ENCODE measurements around the gene POLK. TPM values are rescaled to one million over a fixed set of nuclear protein-coding genes. Genes with fewer than 3 reads are reported as not detected.

The POLK gene
- total and polyA plus RNA-seq, 2 donors (not counting 3 experiments of a cell fraction or from before 2014, with no cell fraction given), result 5.1 to 27.3 TPM

- no peak overlapping the region for H3K9ac ChIP-seq (replicated peaks; ENCODE audit: extremely low read depth, insufficient read depth, low read length)
- CTCF ChIA-PET, result interaction anchor here (0.9 to 3.8 kb wide), 5 partner anchors 8 to 231 kb away, joined by 4 to 22 read pairs (median 10); partner anchors contain the start of gene HMGCR
- intact Hi-C loops (cut with micrococcal nuclease) (no loop called here), dilution Hi-C loops (cut with MboI; ENCODE audit: extremely low pct_ligation_motif_present, low sequenced_read_pairs) (no loop called here)
- H3K9me1 ChIP-seq (replicated peaks; ENCODE audit: control insufficient read depth, extremely low read depth, insufficient read depth, low read length), result no peaks in the 10 kb centered on the region
- TF ChIP-seq POLR2A (IDR thresholded peaks at IDR 0.05; ENCODE audit: low read depth, low read length) (no peak), POLR2AphosphoS5 (IDR thresholded peaks at IDR 0.05; ENCODE audit: insufficient read depth, low read depth, low read length) (no peak), GATA2 (IDR thresholded peaks at IDR 0.05; ENCODE audit: insufficient read depth, insufficient read length, low read depth, low read length) (no peak)
- TF ChIP-seq, protein P1, sequence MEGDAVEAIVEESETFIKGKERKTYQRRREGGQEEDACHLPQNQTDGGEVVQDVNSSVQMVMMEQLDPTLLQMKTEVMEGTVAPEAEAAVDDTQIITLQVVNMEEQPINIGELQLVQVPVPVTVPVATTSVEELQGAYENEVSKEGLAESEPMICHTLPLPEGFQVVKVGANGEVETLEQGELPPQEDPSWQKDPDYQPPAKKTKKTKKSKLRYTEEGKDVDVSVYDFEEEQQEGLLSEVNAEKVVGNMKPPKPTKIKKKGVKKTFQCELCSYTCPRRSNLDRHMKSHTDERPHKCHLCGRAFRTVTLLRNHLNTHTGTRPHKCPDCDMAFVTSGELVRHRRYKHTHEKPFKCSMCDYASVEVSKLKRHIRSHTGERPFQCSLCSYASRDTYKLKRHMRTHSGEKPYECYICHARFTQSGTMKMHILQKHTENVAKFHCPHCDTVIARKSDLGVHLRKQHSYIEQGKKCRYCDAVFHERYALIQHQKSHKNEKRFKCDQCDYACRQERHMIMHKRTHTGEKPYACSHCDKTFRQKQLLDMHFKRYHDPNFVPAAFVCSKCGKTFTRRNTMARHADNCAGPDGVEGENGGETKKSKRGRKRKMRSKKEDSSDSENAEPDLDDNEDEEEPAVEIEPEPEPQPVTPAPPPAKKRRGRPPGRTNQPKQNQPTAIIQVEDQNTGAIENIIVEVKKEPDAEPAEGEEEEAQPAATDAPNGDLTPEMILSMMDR (IDR thresholded peaks at IDR 0.05; ENCODE audit: extremely low read depth in 1 of 2, insufficient read depth in 1 of 2, low read depth in 1 of 2, low read length in 2 of 2), result no peak
- H3K4me2 ChIP-seq (ENCODE audit: insufficient read depth, low read length), result peak overlapping the region; percentile 86
- peaks cover 32% of the 10 kb centered on the region for H3K4me1 ChIP-seq (ENCODE audit: control insufficient read depth, extremely low read depth, insufficient read depth, low read length)
- H3K4me3 ChIP-seq (replicated peaks in 1 of 3; ENCODE audit: insufficient read depth in 1 of 3, low read depth in 1 of 3, low read length in 3 of 3), result no peak overlapping the region
- no peaks in the 10 kb centered on the region for H3K27me3 ChIP-seq (ENCODE audit: control insufficient read depth in 2 of 2, insufficient read depth in 2 of 2, low read length in 2 of 2)
- no TSS peak for BruUV-seq (replicated peaks)
- peak overlapping the region; percentile 90 for H3K27ac ChIP-seq (ENCODE audit: insufficient read depth, low read depth, low read length)
- POLR2A ChIA-PET, result interaction anchor here (1.0 kb wide), 1 partner anchor 56 kb away, joined by 3 read pairs; the partner anchor contains the start of genes CERT1 and POLK
- FAIRE-seq (no peak), DNase-seq (ENCODE audit: low read depth, low spot score) (no peak)
- H3K36me3 ChIP-seq (ENCODE audit: control insufficient read depth in 2 of 2, extremely low read depth in 1 of 2, insufficient read depth in 2 of 2, low read length in 2 of 2), result no peaks in the 10 kb centered on the region
- no peaks in the 10 kb centered on the region for H3K9me3 ChIP-seq (replicated peaks; ENCODE audit: control insufficient read depth, insufficient read depth, low read length)
- H2AFZ ChIP-seq (ENCODE audit: low read depth, low read length), result no peak overlapping the region
- no peaks in the 10 kb centered on the region for H4K20me1 ChIP-seq (replicated peaks; ENCODE audit: control insufficient read depth, extremely low read depth, insufficient read depth, low read length)
- peaks cover 32% of the 10 kb centered on the region for H3K79me2 ChIP-seq (ENCODE audit: control insufficient read depth, insufficient read depth, low read length)
These were observed 56.5 kb downstream of the POLK start for GRCh38 chr5:75568202-75568601.

DNA sequence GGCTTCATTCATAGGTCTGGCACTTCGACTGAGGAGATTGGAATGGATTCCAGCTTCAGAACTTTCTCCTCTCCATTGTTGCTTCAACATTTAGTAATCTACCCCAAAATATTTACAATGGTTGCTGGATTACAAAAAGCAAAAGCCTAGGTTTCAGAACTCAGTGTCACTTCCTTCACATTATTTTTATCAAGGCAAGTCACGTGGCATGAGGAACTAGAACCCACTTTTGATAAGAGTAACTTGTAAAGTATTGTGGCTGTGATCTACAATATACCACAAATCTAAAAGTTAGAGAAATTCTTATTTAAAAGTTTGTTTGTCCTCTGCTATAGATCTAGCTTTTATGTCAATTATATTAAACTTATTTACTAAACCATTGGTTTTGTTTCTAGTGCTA lies 59.9 kb downstream of the POLK start:
- no peak overlapping the region for H3K9ac ChIP-seq (replicated peaks; ENCODE audit: extremely low read depth, insufficient read depth, low read length)
- no peaks in the 10 kb centered on the region for H3K9me3 ChIP-seq (replicated peaks; ENCODE audit: control insufficient read depth, insufficient read depth, low read length)
- no peaks in the 10 kb centered on the region for H4K20me1 ChIP-seq (replicated peaks; ENCODE audit: control insufficient read depth, extremely low read depth, insufficient read depth, low read length)
- intact Hi-C loops (cut with micrococcal nuclease) (no loop called here), dilution Hi-C loops (cut with MboI; ENCODE audit: extremely low pct_ligation_motif_present, low sequenced_read_pairs) (no loop called here)
- no peak overlapping the region for H3K27ac ChIP-seq (ENCODE audit: insufficient read depth, low read depth, low read length)
- TF ChIP-seq MYC (IDR thresholded peaks at IDR 0.05; ENCODE audit: low read depth, low read length), result no peak
- TF ChIP-seq POLR2A (IDR thresholded peaks at IDR 0.05; ENCODE audit: low read depth, low read length), result no peak
- no peak for TF ChIP-seq EZH2 (IDR thresholded peaks at IDR 0.05; ENCODE audit: borderline replicate concordance, low read depth, low read length, severe bottlenecking)
- TF ChIP-seq, protein P1 (IDR thresholded peaks at IDR 0.05; ENCODE audit: extremely low read depth in 1 of 2, insufficient read depth in 1 of 2, low read depth in 1 of 2, low read length in 2 of 2), result no peak
- TF ChIP-seq MAX (IDR thresholded peaks at IDR 0.05; ENCODE audit: insufficient read depth, insufficient read length), result no peak
- no peak for TF ChIP-seq JUN (IDR thresholded peaks at IDR 0.05; ENCODE audit: borderline replicate concordance, insufficient read depth, insufficient read length, low read depth)
- TF ChIP-seq FOS (IDR thresholded peaks at IDR 0.05; ENCODE audit: borderline replicate concordance, insufficient read depth, low read length), result no peak
- no peak for TF ChIP-seq GATA2 (IDR thresholded peaks at IDR 0.05; ENCODE audit: insufficient read depth, insufficient read length, low read depth, low read length)
- TF ChIP-seq POLR2AphosphoS5 (IDR thresholded peaks at IDR 0.05; ENCODE audit: insufficient read depth, low read depth, low read length), result no peak
- H2AFZ ChIP-seq (ENCODE audit: low read depth, low read length), result no peak overlapping the region
- H3K79me2 ChIP-seq (ENCODE audit: control insufficient read depth, insufficient read depth, low read length), result peaks cover 13% of the 10 kb centered on the region
- H3K27me3 ChIP-seq (ENCODE audit: control insufficient read depth in 2 of 2, insufficient read depth in 2 of 2, low read length in 2 of 2), result no peaks in the 10 kb centered on the region
- H3K36me3 ChIP-seq (ENCODE audit: control insufficient read depth in 2 of 2, extremely low read depth in 1 of 2, insufficient read depth in 2 of 2, low read length in 2 of 2), result no peaks in the 10 kb centered on the region
- BruUV-seq (replicated peaks), result no TSS peak
- H3K4me1 ChIP-seq (ENCODE audit: control insufficient read depth, extremely low read depth, insufficient read depth, low read length), result peaks cover 19% of the 10 kb centered on the region
- POLR2A ChIA-PET, result no interaction called here
- H3K4me3 ChIP-seq (replicated peaks in 1 of 3; ENCODE audit: insufficient read depth in 1 of 3, low read depth in 1 of 3, low read length in 3 of 3), result no peak overlapping the region
- FAIRE-seq, result no peak
- CTCF ChIA-PET, result no interaction called here
- no peak for DNase-seq (ENCODE audit: low read depth, low spot score)
- no peak overlapping the region for H3K4me2 ChIP-seq (ENCODE audit: insufficient read depth, low read length)
- H3K9me1 ChIP-seq (replicated peaks; ENCODE audit: control insufficient read depth, extremely low read depth, insufficient read depth, low read length), result no peaks in the 10 kb centered on the region

All from endothelial cell of umbilical vein (primary cell).